Measurements from ENCODE around the gene MCTP1. TPM values are rescaled to one million over a fixed set of nuclear protein-coding genes. Genes with fewer than 3 reads are reported as not detected.

MCTP1 gene
- total RNA-seq, 4 donors from 2014 or later, result 28.7 to 117 (median 48.2) TPM

- Histone ChIP-seq H3K4me1 (no peaks in the 10 kb centered on the region), H3K9me3 (peaks cover 0 to 3% (median 0%) of the 10 kb centered on the region in 4 donors), H3K27me3 (no peaks in the 10 kb centered on the region), H3K36me3 (no peaks in the 10 kb centered on the region), H3K4me3 (no peak overlapping the region), H3K27ac (no peak overlapping the region)
- TF ChIP-seq CTCF (IDR thresholded peaks at IDR 0.05), result no peak
- WGBS, 2 donors, result 77 to 86% methylated on average over 4 of the region's 4 CpGs
- no peak for DNase-seq (ENCODE audit: low spot score in 2 of 2)
These were observed 523.1 kb downstream of the MCTP1 start for GRCh38 chr5:94761786-94762185.

- Histone ChIP-seq H3K4me1 (no peaks in the 10 kb centered on the region), H3K4me3 (no peak overlapping the region), H3K27ac (no peak overlapping the region), H3K36me3 (no peaks in the 10 kb centered on the region), H3K27me3 (no peaks in the 10 kb centered on the region), H3K9me3 (peaks cover 0 to 2% (median 0%) of the 10 kb centered on the region in 4 donors)
- WGBS, 2 donors, result 49 to 63% methylated on average over 1 of the region's 1 CpG
- TF ChIP-seq CTCF (IDR thresholded peaks at IDR 0.05) (no peak), POLR2A (IDR thresholded peaks at IDR 0.05) (no peak), EP300 (IDR thresholded peaks at IDR 0.05) (no peak)
- no peak for DNase-seq (ENCODE audit: low spot score in 2 of 2)
These were observed 523.8 kb downstream of the MCTP1 start for GRCh38 chr5:94761055-94761454.

- H3K27ac ChIP-seq, result no peak overlapping the region
- H3K4me1 ChIP-seq, result no peaks in the 10 kb centered on the region
- WGBS, 2 donors, result 77 to 83% methylated on average over 1 of the region's 1 CpG
These were observed 524.9 kb downstream of the MCTP1 start for GRCh38 chr5:94759961-94760360.

GRCh38 chr5:94759022-94759421 lies 525.9 kb downstream of the MCTP1 start:
- no peak for TF ChIP-seq POLR2A (IDR thresholded peaks at IDR 0.05)
- no peak for TF ChIP-seq CTCF (IDR thresholded peaks at IDR 0.05)
- no peak for TF ChIP-seq EP300 (IDR thresholded peaks at IDR 0.05)
- Histone ChIP-seq H3K4me1 (no peaks in the 10 kb centered on the region), H3K27ac (no peak overlapping the region), H3K9me3 (no peaks in the 10 kb centered on the region), H3K27me3 (no peaks in the 10 kb centered on the region), H3K36me3 (no peaks in the 10 kb centered on the region), H3K4me3 (no peak overlapping the region)
- DNase-seq (ENCODE audit: low spot score in 2 of 2), result no peak
- WGBS, 2 donors, result 67 to 73% methylated on average over 3 of the region's 3 CpGs

More at GRCh38 chr5:94759961-94760360, 524.9 kb downstream of the MCTP1 start:
- no peak for TF ChIP-seq POLR2A (IDR thresholded peaks at IDR 0.05)
- TF ChIP-seq CTCF (IDR thresholded peaks at IDR 0.05), result no peak
- no peak for TF ChIP-seq EP300 (IDR thresholded peaks at IDR 0.05)
- Histone ChIP-seq H3K27me3 (no peaks in the 10 kb centered on the region), H3K36me3 (no peaks in the 10 kb centered on the region), H3K4me3 (no peak overlapping the region), H3K9me3 (no peaks in the 10 kb centered on the region)
- DNase-seq (ENCODE audit: low spot score in 2 of 2), result no peak

- TF ChIP-seq EP300 (IDR thresholded peaks at IDR 0.05) (no peak), POLR2A (IDR thresholded peaks at IDR 0.05) (no peak), CTCF (IDR thresholded peaks at IDR 0.05) (no peak)
- 88 to 90% methylated on average over 5 of the region's 5 CpGs for WGBS, 2 donors
- Histone ChIP-seq H3K9me3 (no peaks in the 10 kb centered on the region), H3K36me3 (no peaks in the 10 kb centered on the region), H3K4me3 (no peak overlapping the region), H3K4me1 (no peaks in the 10 kb centered on the region), H3K27ac (no peak overlapping the region), H3K27me3 (no peaks in the 10 kb centered on the region)
- no peak for DNase-seq (ENCODE audit: low spot score in 2 of 2)
These were observed 530.1 kb downstream of the MCTP1 start for GRCh38 chr5:94754824-94755223.

Measured in tibial nerve (tissue), 4 donors.